Measurements from ENCODE around the gene STK11. TPM values are rescaled to one million over a fixed set of nuclear protein-coding genes. Genes with fewer than 3 reads are reported as not detected.
A peak's percentile ranks its signal among the peaks of the same experiment; 100 is the strongest.

Gene STK11
- total RNA-seq, 3 donors from 2014 or later: 64.4 to 72.0 (median 69.8) TPM

DNA sequence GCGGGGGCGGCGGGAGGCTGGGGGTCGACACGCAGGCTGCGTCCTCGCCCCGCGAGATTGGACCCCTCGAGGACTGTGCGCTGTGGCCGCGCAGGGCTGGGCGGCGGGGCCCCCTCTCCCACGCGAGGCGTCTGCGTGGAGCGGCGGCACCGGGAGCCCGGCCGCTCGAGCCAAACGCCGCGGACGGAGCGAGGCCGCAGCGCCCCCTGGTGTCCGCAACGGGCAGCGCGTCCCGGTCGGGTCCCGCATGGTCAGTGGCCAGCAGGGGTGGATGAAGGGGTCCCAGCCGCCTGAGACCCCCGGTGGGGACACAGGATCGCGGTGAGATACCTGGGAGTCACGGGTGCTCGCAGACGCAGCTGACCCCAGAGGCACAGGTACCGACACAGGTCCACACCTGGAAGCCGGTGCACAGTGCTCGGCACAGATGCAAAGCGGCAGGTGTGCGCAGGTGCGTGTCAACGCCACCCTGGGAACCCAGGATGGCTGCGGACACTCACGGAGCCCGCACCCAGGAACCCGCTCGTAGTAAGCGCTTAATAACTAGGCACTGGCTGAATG, 61.4 kb downstream of the STK11 start:
- H3K36me3 Mint-ChIP-seq (ENCODE audit: insufficient read depth): peaks cover 17% of the 10 kb centered on the region
- H3K9me3 Mint-ChIP-seq: no peaks in the 10 kb centered on the region
- peaks cover 63% of the 10 kb centered on the region for H3K4me1 Mint-ChIP-seq (ENCODE audit: low read depth)
- peak overlapping the region; percentile 64 for H3K4me3 Mint-ChIP-seq
- peak; percentile 67 for DNase-seq
- ATAC-seq: peak in 1 of 2 donors; percentile 3
- no peaks in the 10 kb centered on the region for H3K27me3 Mint-ChIP-seq (ENCODE audit: low read depth)

DNA sequence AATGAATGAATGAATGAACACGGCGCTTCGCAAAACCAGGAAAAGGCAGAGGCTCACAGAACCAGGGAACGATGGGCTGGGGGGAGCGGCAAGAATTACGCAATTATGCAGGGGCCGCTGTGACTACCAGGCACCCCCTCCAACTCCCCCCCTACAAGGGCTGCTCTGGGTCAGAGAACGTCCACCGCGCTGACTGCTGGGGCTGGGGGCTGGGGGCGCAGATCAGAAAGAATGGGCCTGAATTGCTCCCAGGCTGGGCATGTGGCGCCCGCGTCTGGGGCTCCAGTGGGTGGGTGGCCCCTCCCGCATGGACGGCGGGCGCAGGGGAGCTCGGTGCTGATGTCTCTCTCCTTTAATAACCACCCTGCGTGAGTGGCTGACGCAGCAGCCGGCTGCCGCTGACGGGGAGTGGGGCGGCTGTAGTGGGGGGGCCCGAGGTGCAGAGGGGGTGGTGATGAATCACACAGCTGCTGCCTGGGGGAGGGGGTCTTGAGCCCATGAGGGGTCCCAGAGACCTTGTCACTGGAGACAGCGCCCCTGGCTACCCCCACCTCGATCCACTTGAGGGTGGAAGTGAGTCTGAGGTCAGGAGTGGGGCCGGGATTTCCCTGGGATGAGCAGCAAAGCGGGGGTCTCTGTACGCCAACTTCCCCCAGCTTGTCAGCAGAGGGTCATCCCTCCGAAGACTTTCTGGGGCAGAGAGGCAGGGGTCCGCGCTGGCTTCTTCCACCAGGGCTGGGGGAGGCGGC, 62.1 kb downstream of the STK11 start:
- Mint-ChIP-seq H3K36me3 (ENCODE audit: insufficient read depth) (peaks cover 23% of the 10 kb centered on the region), H3K27me3 (ENCODE audit: low read depth) (no peaks in the 10 kb centered on the region), H3K4me1 (ENCODE audit: low read depth) (peaks cover 65% of the 10 kb centered on the region), H3K9me3 (no peaks in the 10 kb centered on the region), H3K4me3 (peak overlapping the region; percentile 64)
- ATAC-seq (no peak), DNase-seq (no peak)

DNA sequence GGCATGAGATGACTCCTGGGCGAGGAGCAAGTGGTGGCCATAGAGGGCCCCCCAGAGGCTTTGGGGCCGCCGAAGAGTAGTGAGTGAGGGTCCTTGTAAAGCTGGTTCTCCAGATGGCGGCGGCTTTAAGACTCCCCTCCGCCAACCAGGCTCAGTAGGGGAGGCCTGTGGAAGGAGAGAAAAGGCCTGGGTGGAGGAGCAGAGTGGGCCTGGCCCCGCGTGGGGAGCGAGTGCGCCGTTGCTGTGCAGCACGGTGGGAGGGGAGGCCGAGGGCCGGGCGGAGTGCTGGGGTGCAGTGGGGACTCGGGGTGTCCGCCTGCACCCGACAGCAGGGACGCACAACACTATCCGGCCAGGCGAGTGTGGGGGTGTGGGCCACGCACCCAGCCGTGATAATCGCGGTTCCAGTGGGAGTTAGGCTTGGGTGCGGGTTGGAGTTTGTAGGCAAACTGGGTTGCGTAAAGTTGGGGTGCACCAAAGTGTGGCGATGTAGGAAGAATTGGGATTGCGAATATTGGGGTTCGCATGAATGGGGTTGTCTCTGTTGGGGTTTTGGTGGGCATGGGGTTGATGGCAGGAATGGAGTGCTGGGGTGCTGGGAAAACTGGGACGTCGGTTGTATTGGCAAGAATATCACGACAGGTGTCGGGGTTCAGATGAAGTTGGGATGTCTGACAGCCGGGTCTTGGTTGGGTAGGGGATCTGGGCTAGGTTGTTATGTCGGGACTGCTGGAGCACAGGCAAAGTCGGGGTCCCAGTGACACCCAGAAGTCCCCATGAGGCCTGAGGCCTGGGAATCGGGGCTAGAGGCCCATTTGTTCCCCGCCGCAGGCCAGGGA, 62.9 kb downstream of the STK11 start:
- H3K27me3 Mint-ChIP-seq (ENCODE audit: low read depth): no peaks in the 10 kb centered on the region
- ATAC-seq (no peak), DNase-seq (no peak)
- H3K4me3 Mint-ChIP-seq: peak overlapping the region; percentile 71
- H3K4me1 Mint-ChIP-seq (ENCODE audit: low read depth): peaks cover 64% of the 10 kb centered on the region
- H3K36me3 Mint-ChIP-seq (ENCODE audit: insufficient read depth): peaks cover 28% of the 10 kb centered on the region
- no peaks in the 10 kb centered on the region for H3K9me3 Mint-ChIP-seq

DNA sequence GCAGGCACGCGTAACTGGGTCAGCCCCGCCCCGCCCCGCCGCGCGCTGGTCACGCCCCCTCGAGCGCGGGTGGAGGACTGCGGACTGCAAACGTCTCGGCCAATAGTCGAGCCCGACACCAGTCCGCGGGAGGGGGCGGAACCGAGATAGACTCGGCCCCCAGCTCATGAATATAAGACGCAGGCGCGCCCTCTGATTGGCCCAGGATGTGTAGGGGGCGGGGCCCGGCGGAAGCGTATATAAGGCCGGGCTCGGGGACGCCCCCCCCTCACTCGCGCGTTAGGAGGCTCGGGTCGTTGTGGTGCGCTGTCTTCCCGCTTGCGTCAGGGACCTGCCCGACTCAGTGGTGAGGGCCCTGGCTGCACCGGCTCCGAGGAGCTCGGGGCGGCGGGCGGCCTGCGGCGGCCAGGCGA, 63.5 kb downstream of the STK11 start, which contains the start of gene CIRBP:
Gene CIRBP (plus strand): TSS at position 268 of the 413 bp plus-strand sequence. CDS start 1,602 bp downstream, outside the sequence.
- Mint-ChIP-seq H3K36me3 (ENCODE audit: insufficient read depth) (peaks cover 34% of the 10 kb centered on the region), H3K4me3 (peak within 1 kb of the TSS; percentile 92), H3K9me3 (no peaks in the 10 kb centered on the region), H3K4me1 (ENCODE audit: low read depth) (peaks cover 71% of the 10 kb centered on the region), H3K27me3 (ENCODE audit: low read depth) (no peaks in the 10 kb centered on the region)
- DNase-seq (peak; percentile 99), ATAC-seq (peak; percentile 75 to 79)

DNA sequence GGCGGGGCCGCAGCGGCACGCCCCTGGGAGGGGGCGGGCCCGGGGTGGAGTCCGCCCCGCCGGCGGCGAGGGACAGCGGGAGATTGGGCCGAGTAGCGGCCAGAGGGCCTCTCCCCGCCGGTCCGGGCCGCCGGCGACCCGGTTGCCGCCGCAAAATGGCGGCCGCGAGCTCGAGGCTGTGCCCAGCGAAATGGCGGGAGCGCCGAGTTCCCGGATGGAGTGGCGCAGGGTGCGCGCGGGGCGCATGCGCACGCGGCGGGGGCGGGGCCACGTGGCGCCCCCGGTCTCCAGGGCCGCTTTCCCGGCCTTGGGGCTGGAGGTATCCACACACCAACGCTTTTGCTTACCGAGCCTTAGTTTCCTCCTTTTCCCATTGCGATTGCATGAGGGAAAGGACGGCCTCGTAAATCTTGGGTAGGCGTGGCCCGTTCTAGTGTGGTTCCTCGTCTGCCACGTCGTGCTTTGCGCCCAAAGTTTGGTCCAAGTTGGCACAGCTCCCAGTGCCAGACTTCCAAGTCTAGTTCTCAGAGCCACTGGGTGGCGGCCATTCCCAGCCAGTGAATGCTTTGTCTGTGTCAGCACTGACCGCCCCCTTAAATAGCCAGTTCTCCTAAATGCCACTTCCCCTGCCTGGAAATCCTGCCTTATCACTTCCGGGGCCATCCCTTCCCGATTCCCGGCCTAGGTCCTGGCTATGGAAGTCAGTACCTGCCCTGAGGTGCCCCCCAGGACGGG, 64.1 kb downstream of the STK11 start:
- Mint-ChIP-seq H3K4me1 (ENCODE audit: low read depth) (peaks cover 70% of the 10 kb centered on the region), H3K9me3 (no peaks in the 10 kb centered on the region), H3K4me3 (peak overlapping the region; percentile 92), H3K27me3 (ENCODE audit: low read depth) (no peaks in the 10 kb centered on the region), H3K36me3 (ENCODE audit: insufficient read depth) (peaks cover 35% of the 10 kb centered on the region)
- DNase-seq (peak; percentile 84), ATAC-seq (peak; percentile 47 to 50)

DNA sequence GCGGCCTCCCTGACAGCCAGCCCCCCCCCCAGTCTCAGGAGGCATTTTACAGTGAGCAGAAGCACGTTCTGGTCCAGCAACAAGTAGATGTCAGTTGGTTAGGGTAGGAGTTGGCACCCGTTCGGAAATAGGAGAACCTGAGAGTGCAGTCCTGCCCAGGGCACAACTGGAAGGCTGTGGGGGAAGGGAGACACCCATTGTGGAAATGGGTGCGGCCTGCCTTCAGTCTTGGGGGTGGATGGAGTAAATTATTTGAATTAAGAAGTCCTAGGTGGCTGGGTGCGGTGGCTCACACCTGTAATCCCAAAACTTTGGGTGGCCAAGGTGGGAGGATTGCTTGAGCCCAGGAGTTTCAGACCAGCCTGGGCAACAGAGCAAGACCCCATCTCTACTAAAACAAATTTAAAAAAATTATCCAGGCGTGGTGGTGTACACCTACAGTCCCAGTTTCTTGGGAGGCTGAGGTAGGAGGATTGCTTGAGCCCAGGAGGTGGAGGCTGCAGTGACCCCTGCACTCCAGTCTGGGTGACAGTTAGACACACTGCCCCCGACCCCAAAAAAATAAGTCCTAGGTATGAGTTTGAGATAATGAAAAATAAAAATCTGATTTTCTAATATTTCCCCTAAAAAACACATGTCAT, 64.8 kb downstream of the STK11 start:
- no peaks in the 10 kb centered on the region for H3K27me3 Mint-ChIP-seq (ENCODE audit: low read depth)
- DNase-seq: no peak
- no peaks in the 10 kb centered on the region for H3K9me3 Mint-ChIP-seq
- peaks cover 35% of the 10 kb centered on the region for H3K36me3 Mint-ChIP-seq (ENCODE audit: insufficient read depth)
- no peak for ATAC-seq
- peak overlapping the region; percentile 92 for H3K4me3 Mint-ChIP-seq
- H3K4me1 Mint-ChIP-seq (ENCODE audit: low read depth): peaks cover 65% of the 10 kb centered on the region

DNA sequence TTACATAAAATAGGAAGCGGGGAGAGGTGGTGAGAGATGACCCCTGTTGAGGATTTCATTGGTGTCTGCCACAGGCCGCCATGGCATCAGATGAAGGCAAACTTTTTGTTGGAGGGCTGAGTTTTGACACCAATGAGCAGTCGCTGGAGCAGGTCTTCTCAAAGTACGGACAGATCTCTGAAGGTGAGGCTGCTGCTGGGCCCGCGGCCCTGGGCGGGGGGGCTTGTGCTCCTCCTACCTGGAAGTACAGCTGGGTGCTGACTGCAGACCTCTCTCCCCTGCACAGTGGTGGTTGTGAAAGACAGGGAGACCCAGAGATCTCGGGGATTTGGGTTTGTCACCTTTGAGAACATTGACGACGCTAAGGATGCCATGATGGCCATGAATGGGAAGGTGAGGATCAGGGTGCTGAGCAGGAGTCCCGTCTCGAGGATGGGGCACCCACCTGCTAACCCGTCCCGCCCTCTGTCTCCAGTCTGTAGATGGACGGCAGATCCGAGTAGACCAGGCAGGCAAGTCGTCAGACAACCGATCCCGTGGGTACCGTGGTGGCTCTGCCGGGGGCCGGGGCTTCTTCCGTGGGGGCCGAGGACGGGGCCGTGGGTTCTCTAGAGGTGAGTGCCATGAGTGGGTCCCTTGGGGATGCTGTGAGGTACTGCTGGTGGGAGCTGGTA, 65.4 kb downstream of the STK11 start:
- Mint-ChIP-seq H3K4me1 (ENCODE audit: low read depth) (peaks cover 61% of the 10 kb centered on the region), H3K36me3 (ENCODE audit: insufficient read depth) (peaks cover 35% of the 10 kb centered on the region), H3K9me3 (no peaks in the 10 kb centered on the region), H3K27me3 (ENCODE audit: low read depth) (no peaks in the 10 kb centered on the region), H3K4me3 (peak overlapping the region; percentile 92)
- DNase-seq (no peak), ATAC-seq (no peak)

DNA sequence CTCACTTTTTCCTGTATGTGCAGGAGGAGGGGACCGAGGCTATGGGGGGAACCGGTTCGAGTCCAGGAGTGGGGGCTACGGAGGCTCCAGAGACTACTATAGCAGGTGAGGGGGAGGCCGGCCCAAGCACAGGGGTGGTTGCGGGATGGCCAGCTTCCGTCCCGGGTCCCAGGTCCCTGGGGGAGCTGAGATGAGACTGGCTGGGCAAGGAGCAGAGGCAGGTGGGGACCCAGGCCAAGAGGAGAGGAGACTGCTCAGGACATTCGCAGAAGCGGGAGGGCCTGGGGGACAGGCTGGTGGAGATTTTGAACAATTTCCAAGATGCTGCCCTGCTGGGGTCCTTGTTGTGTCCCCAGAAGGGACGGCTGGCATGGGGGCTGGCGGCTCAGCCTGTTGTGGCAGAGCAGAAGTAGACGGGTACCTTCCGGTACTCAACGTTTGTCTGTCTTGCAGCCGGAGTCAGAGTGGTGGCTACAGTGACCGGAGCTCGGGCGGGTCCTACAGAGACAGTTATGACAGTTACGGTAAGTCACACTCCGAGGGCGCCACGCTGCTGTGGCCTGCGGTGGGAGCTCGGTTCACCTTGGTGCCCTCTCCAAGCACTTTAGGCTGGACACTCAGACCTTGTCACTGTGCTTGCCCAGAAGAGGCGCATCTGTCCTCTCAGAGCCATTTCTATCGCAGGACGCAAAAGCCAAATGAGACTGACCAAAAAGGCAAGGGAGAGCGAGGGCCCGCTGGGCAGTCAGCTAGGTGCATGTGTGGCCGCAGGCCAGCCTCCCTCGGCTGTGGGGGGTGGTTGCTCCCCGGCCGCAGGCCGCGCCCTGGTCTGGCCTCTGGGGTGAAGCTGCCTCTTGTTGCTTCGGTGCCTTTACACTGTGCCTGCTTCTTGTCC, 66.2 kb downstream of the STK11 start:
- no peak for ATAC-seq
- H3K9me3 Mint-ChIP-seq: no peaks in the 10 kb centered on the region
- H3K4me1 Mint-ChIP-seq (ENCODE audit: low read depth): peaks cover 63% of the 10 kb centered on the region
- peaks cover 36% of the 10 kb centered on the region for H3K36me3 Mint-ChIP-seq (ENCODE audit: insufficient read depth)
- no peak for DNase-seq
- no peaks in the 10 kb centered on the region for H3K27me3 Mint-ChIP-seq (ENCODE audit: low read depth)
- peak overlapping the region; percentile 92 for H3K4me3 Mint-ChIP-seq

DNA sequence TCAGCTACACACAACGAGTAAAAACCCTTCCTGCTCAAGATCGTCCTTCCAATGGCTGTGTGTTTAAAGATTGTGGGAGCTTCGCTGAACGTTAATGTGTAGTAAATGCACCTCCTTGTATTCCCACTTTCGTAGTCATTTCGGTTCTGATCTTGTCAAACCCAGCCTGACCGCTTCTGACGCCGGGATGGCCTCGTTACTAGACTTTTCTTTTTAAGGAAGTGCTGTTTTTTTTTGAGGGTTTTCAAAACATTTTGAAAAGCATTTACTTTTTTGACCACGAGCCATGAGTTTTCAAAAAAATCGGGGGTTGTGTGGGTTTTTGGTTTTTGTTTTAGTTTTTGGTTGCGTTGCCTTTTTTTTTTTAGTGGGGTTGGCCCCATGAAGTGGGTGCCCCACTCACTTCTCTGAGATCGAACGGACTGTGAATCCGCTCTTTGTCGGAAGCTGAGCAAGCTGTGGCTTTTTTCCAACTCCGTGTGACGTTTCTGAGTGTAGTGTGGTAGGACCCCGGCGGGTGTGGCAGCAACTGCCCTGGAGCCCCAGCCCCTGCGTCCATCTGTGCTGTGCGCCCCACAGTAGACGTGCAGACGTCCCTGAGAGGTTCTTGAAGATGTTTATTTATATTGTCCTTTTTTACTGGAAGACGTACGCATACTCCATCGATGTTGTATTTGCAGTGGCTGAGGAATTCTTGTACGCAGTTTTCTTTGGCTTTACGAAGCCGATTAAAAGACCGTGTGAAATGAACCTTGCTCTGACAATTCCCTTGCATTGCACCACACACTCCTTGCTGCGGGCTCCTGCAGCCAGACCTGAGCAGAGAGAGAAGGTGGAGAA, 67.1 kb downstream of the STK11 start:
- peaks cover 59% of the 10 kb centered on the region for H3K4me1 Mint-ChIP-seq (ENCODE audit: low read depth)

DNA sequence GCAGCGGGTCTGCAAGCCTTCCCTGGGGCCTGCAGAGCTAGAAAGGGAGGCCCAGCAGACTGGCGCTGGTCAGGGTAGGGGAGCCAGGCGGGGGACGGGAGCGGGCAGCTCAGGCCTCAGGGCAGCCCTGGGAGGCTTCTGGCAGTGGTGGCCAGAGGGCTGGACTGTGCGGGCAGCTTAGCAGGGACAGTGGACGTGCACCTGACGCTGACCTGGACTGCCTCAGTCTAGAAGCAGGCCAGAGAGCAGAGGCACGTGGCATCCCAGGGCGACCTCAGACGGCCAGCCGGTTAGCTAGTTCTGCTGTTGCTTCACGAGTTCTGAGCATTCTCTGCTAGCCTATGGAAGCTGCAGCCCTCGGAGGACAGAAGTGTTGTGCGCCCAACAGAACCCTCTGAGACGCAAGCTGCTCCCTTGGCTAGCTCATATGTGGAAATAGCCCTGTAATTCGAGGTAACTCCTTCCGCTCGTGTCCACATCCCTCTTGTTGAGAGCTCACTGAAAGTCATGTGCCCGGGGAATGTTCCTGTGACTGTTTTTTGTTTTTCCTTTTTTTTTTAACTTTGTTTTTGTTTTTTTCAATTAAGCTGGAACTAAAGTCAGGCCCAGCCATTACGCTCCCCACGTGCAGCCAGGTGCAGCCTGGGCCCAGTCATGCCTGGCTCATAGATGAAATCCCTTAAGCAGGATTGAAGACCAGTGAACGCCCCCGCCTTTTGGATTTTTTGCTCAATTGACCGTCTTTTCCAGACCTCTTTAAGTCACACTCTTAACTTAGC, 67.9 kb downstream of the STK11 start:
- Mint-ChIP-seq H3K4me3 (peak overlapping the region; percentile 61), H3K4me1 (ENCODE audit: low read depth) (peaks cover 55% of the 10 kb centered on the region), H3K36me3 (ENCODE audit: insufficient read depth) (peaks cover 38% of the 10 kb centered on the region), H3K9me3 (no peaks in the 10 kb centered on the region), H3K27me3 (ENCODE audit: low read depth) (no peaks in the 10 kb centered on the region)
- no peak for ATAC-seq
- no peak for DNase-seq

More for the DNA sequence above, 67.1 kb downstream of the STK11 start:
- H3K9me3 Mint-ChIP-seq: no peaks in the 10 kb centered on the region
- ATAC-seq (no peak), DNase-seq (no peak)
- H3K36me3 Mint-ChIP-seq (ENCODE audit: insufficient read depth): peaks cover 38% of the 10 kb centered on the region
- peak overlapping the region; percentile 43 for H3K4me3 Mint-ChIP-seq
- no peaks in the 10 kb centered on the region for H3K27me3 Mint-ChIP-seq (ENCODE audit: low read depth)

DNA sequence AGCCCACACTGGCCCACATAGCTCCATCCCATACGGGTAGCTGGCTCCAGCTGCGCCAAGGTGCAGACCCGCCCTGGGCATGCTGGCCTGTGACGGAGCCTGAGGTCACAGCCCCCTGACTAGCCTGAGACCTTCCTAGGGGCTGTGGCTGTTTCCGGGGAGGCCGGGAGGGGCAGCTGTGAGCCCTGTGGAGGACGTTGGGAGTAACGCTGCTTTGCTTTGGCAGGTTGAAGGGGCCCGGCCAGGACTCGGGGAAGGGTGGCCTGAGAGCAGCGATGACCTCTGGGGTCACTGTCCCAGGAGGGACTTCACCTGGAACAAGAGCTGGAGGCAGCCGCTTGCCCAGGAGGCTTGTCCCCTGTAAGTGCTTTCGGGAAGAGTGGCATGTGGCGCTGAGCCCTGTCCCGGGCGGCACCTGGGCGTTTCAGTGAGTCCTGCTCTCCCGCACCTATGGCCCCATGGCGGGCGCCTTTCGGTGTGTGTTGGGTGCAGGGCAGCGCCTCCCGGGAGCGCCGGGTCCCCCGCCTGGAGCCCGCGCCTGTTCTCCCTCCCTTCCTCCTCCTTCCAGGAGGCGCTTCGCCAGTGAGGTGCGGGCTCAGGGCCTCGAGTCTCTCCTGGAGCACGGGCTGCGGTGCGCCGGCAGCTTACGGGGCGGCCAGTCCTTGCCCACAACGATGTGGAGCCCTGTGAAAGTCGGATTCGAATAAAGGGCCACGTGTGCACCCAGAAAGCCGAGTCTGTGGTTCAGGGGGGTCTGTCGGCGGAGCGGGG, 68.7 kb downstream of the STK11 start:
- H3K27me3 Mint-ChIP-seq (ENCODE audit: low read depth): no peaks in the 10 kb centered on the region
- ATAC-seq (no peak), DNase-seq (no peak)
- peaks cover 38% of the 10 kb centered on the region for H3K36me3 Mint-ChIP-seq (ENCODE audit: insufficient read depth)
- peaks cover 49% of the 10 kb centered on the region for H3K4me1 Mint-ChIP-seq (ENCODE audit: low read depth)
- peak overlapping the region; percentile 78 for H3K4me3 Mint-ChIP-seq
- H3K9me3 Mint-ChIP-seq: no peaks in the 10 kb centered on the region
